HCT116 (cell line): ENCODE data around the gene FNDC3B. TPM values are rescaled to one million over a fixed set of nuclear protein-coding genes. Genes with fewer than 3 reads are reported as not detected.

Experiments used
- ATAC-seq: fragments of 200-7000 bp; cut with Tn5 transposase; 2 replicates; pipeline ENCODE4 v1.9.1; 2020; ENCODE audit warnings: mild to moderate bottlenecking, moderate library complexity
- BruUV-seq: library from RNA; stranded (reverse); fragments of 400-500 nt; replicated peaks from 2 replicates; lab custom pipeline; 2021; lab: Mats Ljungman, UMichigan
- CTCF ChIA-PET: fragments of 300-600 bp; sonication (Branson Sonifier 250); formaldehyde crosslinking; loops from one replicate; lab custom pipeline; 2021; ENCODE audit warnings: antibody characterized with exemption; lab: Charles Lee
- POLR2A ChIA-PET: fragments of 300-600, 350-600 bp; sonication (Branson Sonifier 250); formaldehyde crosslinking; loops from one replicate; lab custom pipeline; 2021; ENCODE audit warnings: antibody characterized with exemption; lab: Charles Lee
- RAD21 ChIA-PET, 2 experiments: fragments of 300-600 bp; sonication (Branson Sonifier 250); formaldehyde crosslinking; loops; one replicate each; lab custom pipeline; 2023; ENCODE audit warnings: low total read pairs in 2 of 2; ENCODE audit not compliant: uncharacterized antibody in 2 of 2, unreplicated experiment in 2 of 2, low non-redundant PET in 1 of 2; lab: Charles Lee
- DNase-seq: peaks from one replicate; pipeline ENCODE4 v3.0.0-alpha.2; 2010; ENCODE audit warnings: low read depth, low spot score
- H2AFZ ChIP-seq: fragments of 200-600 bp; shearing (Covaris generic), sonication (generic); 2 replicates; pipeline ENCODE4 v1.6.1; 2017; ENCODE audit warnings: low read depth, mixed run types, mixed read lengths, antibody characterized with exemption, low read length; ENCODE audit not compliant: poor library complexity, severe bottlenecking
- H3K27ac ChIP-seq: 2 replicates; pipeline ENCODE4 v1.5.1; 2012; ENCODE audit warnings: low read depth, low read length
- H3K27me3 ChIP-seq: fragments of 200-600 bp; sonication (generic); 2 replicates; pipeline ENCODE4 v1.6.1; 2016; ENCODE audit warnings: mixed run types, low read length, mixed read lengths; ENCODE audit not compliant: insufficient read depth
- H3K36me3 ChIP-seq, 2 experiments: fragments of 200-500 bp in 1 of 2; fragments of 200-600 bp in 1 of 2; sonication (Bioruptor generic) in 1 of 2; sonication (generic) in 1 of 2; 2 replicates each; pipeline versions ENCODE4 v1.5.1 to v1.6.1; 2014 to 2016; ENCODE audit warnings: low read length in 2 of 2, inconsistent platforms in 1 of 2, mixed read lengths in 1 of 2, mixed run types in 1 of 2; ENCODE audit not compliant: insufficient read depth in 2 of 2, control insufficient read depth in 1 of 2
- H3K4me1 ChIP-seq, 2 experiments: fragments of 200-600 bp in 1 of 2; sonication (generic) in 1 of 2; 2 replicates each; pipeline versions ENCODE4 v1.5.1 to v1.6.1; 2012 to 2017; ENCODE audit warnings: low read length in 2 of 2, inconsistent platforms in 1 of 2, mild to moderate bottlenecking in 1 of 2, mixed read lengths in 1 of 2, mixed run types in 1 of 2, moderate library complexity in 1 of 2; ENCODE audit not compliant: insufficient read depth in 2 of 2, control insufficient read depth in 1 of 2
- H3K4me2 ChIP-seq: fragments of 200-600 bp; sonication (generic); 2 replicates; pipeline ENCODE4 v1.6.1; 2017; ENCODE audit warnings: mixed run types, low read length, mixed read lengths
- H3K4me3 ChIP-seq, 2 experiments: fragments of 200-600 bp in 1 of 2; sonication (generic) in 1 of 2; replicated peaks in 1 of 2; 2 replicates each; pipeline ENCODE4 v1.5.1; 2011 to 2016; ENCODE audit warnings: low read length in 2 of 2, control low read depth in 1 of 2, low read depth in 1 of 2, mild to moderate bottlenecking in 1 of 2, mixed read lengths in 1 of 2, mixed run types in 1 of 2
- H3K79me2 ChIP-seq: fragments of 200-600 bp; sonication (generic); 2 replicates; pipeline ENCODE4 v1.6.1; 2017; ENCODE audit warnings: mild to moderate bottlenecking, mixed run types, low read length, moderate library complexity, mixed read lengths; ENCODE audit not compliant: insufficient read depth
- H3K9ac ChIP-seq: fragments of 200-600 bp; sonication (generic); 2 replicates; pipeline ENCODE4 v1.6.1; 2016; ENCODE audit warnings: low read length, mixed read lengths
- H3K9me2 ChIP-seq: fragments of 200-600 bp; sonication (generic), shearing (Covaris generic); 2 replicates; pipeline ENCODE4 v1.6.1; 2017; ENCODE audit warnings: mixed run types, mild to moderate bottlenecking, moderate library complexity; ENCODE audit not compliant: insufficient read depth
- H3K9me3 ChIP-seq, 2 experiments: fragments of 200-500 bp in 1 of 2; fragments of 200-600 bp in 1 of 2; sonication (Bioruptor generic) in 1 of 2; sonication (generic) in 1 of 2; 2 replicates each; pipeline ENCODE4 v1.6.1; 2014 to 2017; ENCODE audit warnings: low read length in 2 of 2, mixed read lengths in 2 of 2, inconsistent platforms in 1 of 2, low read depth in 1 of 2, mild to moderate bottlenecking in 1 of 2, mixed run types in 1 of 2, moderate library complexity in 1 of 2; ENCODE audit not compliant: control insufficient read depth in 1 of 2, insufficient read depth in 1 of 2
- H4K20me1 ChIP-seq: fragments of 200-600 bp; sonication (generic), shearing (Covaris generic); 2 replicates; pipeline ENCODE4 v1.6.1; 2017; ENCODE audit warnings: mixed run types, mild to moderate bottlenecking, moderate library complexity; ENCODE audit not compliant: insufficient read depth
- EZH2phosphoT487 ChIP-seq: fragments of 200-600 bp; IDR thresholded peaks from 2 replicates; pipeline ENCODE4 v1.6.1; 2018; ENCODE audit warnings: antibody characterized with exemption, borderline replicate concordance
- JUND ChIP-seq: IDR thresholded peaks from 2 replicates; pipeline ENCODE4 v1.6.1; 2012
- POLR2A ChIP-seq: IDR thresholded peaks from 2 replicates; pipeline ENCODE4 v1.7.0; 2011; ENCODE audit warnings: borderline replicate concordance; ENCODE audit not compliant: insufficient read depth, insufficient read length; ENCODE audit errors: extremely low read depth
- POLR2AphosphoS5 ChIP-seq: IDR thresholded peaks from 2 replicates; pipeline ENCODE4 v1.6.1; 2011; ENCODE audit warnings: mild to moderate bottlenecking, low read depth, low read length, moderate library complexity
- REST ChIP-seq: IDR thresholded peaks from 2 replicates; pipeline ENCODE4 v1.6.1; 2012; ENCODE audit warnings: low read depth
- intact Hi-C: fragments of 100-400 bp; cut with micrococcal nuclease; formaldehyde crosslinking; loops from 2 replicates; pipeline ENCODE4 v1.10.0; 2022
- total RNA-seq: library from RNA; stranded (reverse); gene quantifications from one replicate; pipeline ENCODE4 v1.2.1, GENCODE V29; 2021; ENCODE audit not compliant: unreplicated experiment

The FNDC3B gene
- total RNA-seq, 1 experiment from 2014 or later: 45.7 TPM

- Histone ChIP-seq H4K20me1 (no peaks in the 10 kb centered on the region), H2AFZ (no peak overlapping the region), H3K36me3 (no peaks in the 10 kb centered on the region), H3K4me3 (no peak overlapping the region), H3K9ac (no peak overlapping the region), H3K79me2 (peaks cover 21% of the 10 kb centered on the region), H3K27ac (no peak overlapping the region), H3K9me2 (no peaks in the 10 kb centered on the region), H3K27me3 (no peaks in the 10 kb centered on the region), H3K4me1 (peaks cover 8 to 31% of the 10 kb centered on the region in 2 experiments), H3K4me2 (no peak overlapping the region), H3K9me3 (no peaks in the 10 kb centered on the region)
- BruUV-seq: no TSS peak
- ATAC-seq (no peak), DNase-seq (no peak)
- intact Hi-C loops: loop anchor here (5.0 to 10.0 kb wide), 2 partner anchors 74 to 298 kb away; no protein-coding TSS in a partner anchor
- ChIA-PET RAD21 (no interaction called here), POLR2A (no interaction called here), CTCF (interaction anchor here (0.9 to 1.8 kb wide), 3 partner anchors 132 to 305 kb away, joined by 3 to 5 read pairs (median 4); no protein-coding TSS in a partner anchor)
- no peak for TF ChIP-seq EZH2phosphoT487
- no peak for TF ChIP-seq POLR2AphosphoS5
- TF ChIP-seq JUND: no peak
- TF ChIP-seq REST: no peak
- no peak for TF ChIP-seq POLR2A
Measured at GRCh38 chr3:172036541-172037215, 2.7 kb upstream of the FNDC3B start.
